Neural cell (in vitro differentiated cells): ENCODE data around the gene ASIC2. TPM values are rescaled to one million over a fixed set of nuclear protein-coding genes. Genes with fewer than 3 reads are reported as not detected.

ENCODE experiments used
- H2AFZ ChIP-seq: fragments of 200-600, 300-800 bp; sonication (generic), shearing (Covaris generic); 2 replicates; pipeline ENCODE4 v1.6.0; 2014; ENCODE audit warnings: low read depth, mild to moderate bottlenecking, antibody characterized with exemption, low read length, moderate library complexity
- H3F3A ChIP-seq: fragments of 200-600 bp; shearing (Covaris generic); 2 replicates; pipeline ENCODE4 v1.6.1; 2016; ENCODE audit warnings: mild to moderate bottlenecking, moderate library complexity, mixed read lengths, antibody characterized with exemption, low read length; ENCODE audit not compliant: insufficient read depth, poor library complexity, severe bottlenecking
- H3K27ac ChIP-seq: fragments of 200-600, 300-800 bp; sonication (generic), shearing (Covaris generic); 2 replicates; pipeline ENCODE4 v1.5.1; 2014; ENCODE audit warnings: mild to moderate bottlenecking, low read length, moderate library complexity
- H3K27me3 ChIP-seq: fragments of 300-800, 200-600 bp; sonication (generic), shearing (Covaris generic); 2 replicates; pipeline ENCODE4 v1.6.0; 2014; ENCODE audit warnings: mild to moderate bottlenecking, low read depth, low read length, moderate library complexity; ENCODE audit not compliant: insufficient read depth
- H3K36me3 ChIP-seq: fragments of 300-800, 200-600 bp; sonication (generic), shearing (Covaris generic); 2 replicates; pipeline ENCODE4 v1.5.1; 2014; ENCODE audit warnings: mild to moderate bottlenecking, antibody characterized with exemption, low read length, moderate library complexity; ENCODE audit not compliant: insufficient read depth
- H3K4me2 ChIP-seq: fragments of 300-800, 200-600 bp; sonication (generic), shearing (Covaris generic); 2 replicates; pipeline ENCODE4 v1.6.0; 2014; ENCODE audit warnings: mild to moderate bottlenecking, low read length
- H3K4me3 ChIP-seq: fragments of 300-800, 200-600 bp; sonication (generic), shearing (Covaris generic); 2 replicates; pipeline ENCODE4 v1.5.1; 2014; ENCODE audit warnings: mild to moderate bottlenecking, low read length, moderate library complexity
- H3K79me2 ChIP-seq: fragments of 200-600 bp; shearing (Covaris generic); replicated peaks from 2 replicates; pipeline ENCODE4 v1.6.0; 2014; ENCODE audit warnings: mild to moderate bottlenecking, low read length, moderate library complexity; ENCODE audit not compliant: insufficient read depth
- H3K9ac ChIP-seq: fragments of 300-800, 200-600 bp; sonication (generic), shearing (Covaris generic); 2 replicates; pipeline ENCODE4 v1.6.1; 2016; ENCODE audit warnings: mild to moderate bottlenecking, low read length, mixed read lengths
- H3K9me2 ChIP-seq: fragments of 200-600 bp; shearing (Covaris generic); 2 replicates; pipeline ENCODE4 v1.6.1; 2016; ENCODE audit warnings: mild to moderate bottlenecking, low read length, mixed read lengths; ENCODE audit not compliant: insufficient read depth
- H3K9me3 ChIP-seq: fragments of 200-600, 300-800 bp; sonication (generic), shearing (Covaris generic); 2 replicates; pipeline ENCODE4 v1.6.1; 2016; ENCODE audit warnings: mild to moderate bottlenecking, mixed run types, low read length, moderate library complexity, mixed read lengths
- H4K20me1 ChIP-seq: fragments of 200-600 bp; shearing (Covaris generic); 2 replicates; pipeline ENCODE4 v1.6.1; 2016; ENCODE audit warnings: mild to moderate bottlenecking, mixed run types; ENCODE audit not compliant: insufficient read depth
- EP300 ChIP-seq: fragments of 450-650 bp; conservative IDR thresholded peaks from 2 replicates; pipeline ENCODE4 v1.6.1; 2014; ENCODE audit warnings: antibody characterized with exemption, mild to moderate bottlenecking, moderate library complexity; ENCODE audit not compliant: poor library complexity, severe bottlenecking
- EZH2 ChIP-seq: fragments of 200-600, 300-800 bp; shearing (Covaris generic), sonication (generic); IDR thresholded peaks from 2 replicates; pipeline ENCODE4 v1.6.1; 2014; ENCODE audit warnings: antibody characterized with exemption, low read length, borderline replicate concordance, mild to moderate bottlenecking; ENCODE audit not compliant: insufficient read depth, poor library complexity, severe bottlenecking
- MXI1 ChIP-seq: fragments of 450-650 bp; conservative IDR thresholded peaks from 2 replicates; pipeline ENCODE4 v1.6.1; 2014; ENCODE audit warnings: antibody characterized with exemption, mild to moderate bottlenecking; ENCODE audit not compliant: poor library complexity, severe bottlenecking
- POLR2AphosphoS5 ChIP-seq: IDR thresholded peaks from 2 replicates; pipeline ENCODE4 v1.6.1; 2012
- RAD21 ChIP-seq: fragments of 450-650 bp; conservative IDR thresholded peaks from 2 replicates; pipeline ENCODE4 v1.6.1; 2014; ENCODE audit warnings: antibody characterized with exemption, mild to moderate bottlenecking, moderate library complexity
- SMC3 ChIP-seq: fragments of 450-650 bp; conservative IDR thresholded peaks from 2 replicates; pipeline ENCODE4 v1.6.1; 2014; ENCODE audit warnings: antibody characterized with exemption, mild to moderate bottlenecking, moderate library complexity; ENCODE audit not compliant: poor library complexity
- TAF1 ChIP-seq: IDR thresholded peaks from 2 replicates; pipeline ENCODE4 v1.6.1; 2012; ENCODE audit warnings: low read depth
- polyA plus RNA-seq: library from polyadenylated mRNA; depleted of rRNA; stranded (reverse); fragments of >200 nt; gene quantifications from 2 replicates; pipeline ENCODE4 v1.2.3, GENCODE V29; 2014
- TF ChIP-seq, protein P1 (sequence below): fragments of 450-650 bp; IDR thresholded peaks from 2 replicates; pipeline ENCODE4 v1.5.1; 2014; ENCODE audit warnings: antibody characterized with exemption, mild to moderate bottlenecking, moderate library complexity; ENCODE audit not compliant: poor library complexity, severe bottlenecking
- TF ChIP-seq, protein P2 (sequence below): IDR thresholded peaks from 2 replicates; pipeline ENCODE4 v1.6.1; 2012; ENCODE audit warnings: borderline replicate concordance

ASIC2 gene
- polyA plus RNA-seq, 1 donor from 2014 or later, result 2.4 TPM

DNA sequence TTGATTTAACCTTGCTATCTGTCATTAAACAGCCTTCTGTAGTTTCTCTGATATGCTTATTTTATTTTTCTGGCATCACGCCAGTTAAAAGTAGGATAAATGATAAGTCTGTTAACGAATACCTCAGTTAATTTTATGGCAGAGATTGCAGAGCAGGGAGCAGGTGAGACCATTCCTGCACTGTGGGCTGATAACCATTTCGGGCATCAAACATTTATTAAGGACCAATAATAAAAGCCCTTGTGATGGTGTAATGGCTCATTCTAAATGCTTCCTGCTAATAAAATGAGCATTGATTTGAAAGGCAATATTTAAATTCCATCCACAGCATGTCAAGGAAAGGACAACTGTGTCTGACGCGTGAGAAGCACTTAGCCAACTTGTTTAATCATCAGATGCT, 94.1 kb downstream of the ASIC2 start:
- H3K36me3 ChIP-seq, result no peaks in the 10 kb centered on the region
- H3K27me3 ChIP-seq, result no peaks in the 10 kb centered on the region
- H2AFZ ChIP-seq, result no peak overlapping the region
- no peaks in the 10 kb centered on the region for H3K79me2 ChIP-seq
- H3K9me3 ChIP-seq, result no peaks in the 10 kb centered on the region
- H3K27ac ChIP-seq, result no peak overlapping the region
- no peak overlapping the region for H3K4me3 ChIP-seq
- H3K9ac ChIP-seq, result no peak overlapping the region
- no peaks in the 10 kb centered on the region for H3K9me2 ChIP-seq
- no peak for TF ChIP-seq POLR2AphosphoS5
- no peak for TF ChIP-seq EZH2
- no peak for TF ChIP-seq RAD21
- no peak for TF ChIP-seq TAF1
- TF ChIP-seq SMC3, result no peak
- TF ChIP-seq EP300, result no peak
- TF ChIP-seq, protein P1, sequence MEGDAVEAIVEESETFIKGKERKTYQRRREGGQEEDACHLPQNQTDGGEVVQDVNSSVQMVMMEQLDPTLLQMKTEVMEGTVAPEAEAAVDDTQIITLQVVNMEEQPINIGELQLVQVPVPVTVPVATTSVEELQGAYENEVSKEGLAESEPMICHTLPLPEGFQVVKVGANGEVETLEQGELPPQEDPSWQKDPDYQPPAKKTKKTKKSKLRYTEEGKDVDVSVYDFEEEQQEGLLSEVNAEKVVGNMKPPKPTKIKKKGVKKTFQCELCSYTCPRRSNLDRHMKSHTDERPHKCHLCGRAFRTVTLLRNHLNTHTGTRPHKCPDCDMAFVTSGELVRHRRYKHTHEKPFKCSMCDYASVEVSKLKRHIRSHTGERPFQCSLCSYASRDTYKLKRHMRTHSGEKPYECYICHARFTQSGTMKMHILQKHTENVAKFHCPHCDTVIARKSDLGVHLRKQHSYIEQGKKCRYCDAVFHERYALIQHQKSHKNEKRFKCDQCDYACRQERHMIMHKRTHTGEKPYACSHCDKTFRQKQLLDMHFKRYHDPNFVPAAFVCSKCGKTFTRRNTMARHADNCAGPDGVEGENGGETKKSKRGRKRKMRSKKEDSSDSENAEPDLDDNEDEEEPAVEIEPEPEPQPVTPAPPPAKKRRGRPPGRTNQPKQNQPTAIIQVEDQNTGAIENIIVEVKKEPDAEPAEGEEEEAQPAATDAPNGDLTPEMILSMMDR, result no peak
- TF ChIP-seq, protein P2, sequence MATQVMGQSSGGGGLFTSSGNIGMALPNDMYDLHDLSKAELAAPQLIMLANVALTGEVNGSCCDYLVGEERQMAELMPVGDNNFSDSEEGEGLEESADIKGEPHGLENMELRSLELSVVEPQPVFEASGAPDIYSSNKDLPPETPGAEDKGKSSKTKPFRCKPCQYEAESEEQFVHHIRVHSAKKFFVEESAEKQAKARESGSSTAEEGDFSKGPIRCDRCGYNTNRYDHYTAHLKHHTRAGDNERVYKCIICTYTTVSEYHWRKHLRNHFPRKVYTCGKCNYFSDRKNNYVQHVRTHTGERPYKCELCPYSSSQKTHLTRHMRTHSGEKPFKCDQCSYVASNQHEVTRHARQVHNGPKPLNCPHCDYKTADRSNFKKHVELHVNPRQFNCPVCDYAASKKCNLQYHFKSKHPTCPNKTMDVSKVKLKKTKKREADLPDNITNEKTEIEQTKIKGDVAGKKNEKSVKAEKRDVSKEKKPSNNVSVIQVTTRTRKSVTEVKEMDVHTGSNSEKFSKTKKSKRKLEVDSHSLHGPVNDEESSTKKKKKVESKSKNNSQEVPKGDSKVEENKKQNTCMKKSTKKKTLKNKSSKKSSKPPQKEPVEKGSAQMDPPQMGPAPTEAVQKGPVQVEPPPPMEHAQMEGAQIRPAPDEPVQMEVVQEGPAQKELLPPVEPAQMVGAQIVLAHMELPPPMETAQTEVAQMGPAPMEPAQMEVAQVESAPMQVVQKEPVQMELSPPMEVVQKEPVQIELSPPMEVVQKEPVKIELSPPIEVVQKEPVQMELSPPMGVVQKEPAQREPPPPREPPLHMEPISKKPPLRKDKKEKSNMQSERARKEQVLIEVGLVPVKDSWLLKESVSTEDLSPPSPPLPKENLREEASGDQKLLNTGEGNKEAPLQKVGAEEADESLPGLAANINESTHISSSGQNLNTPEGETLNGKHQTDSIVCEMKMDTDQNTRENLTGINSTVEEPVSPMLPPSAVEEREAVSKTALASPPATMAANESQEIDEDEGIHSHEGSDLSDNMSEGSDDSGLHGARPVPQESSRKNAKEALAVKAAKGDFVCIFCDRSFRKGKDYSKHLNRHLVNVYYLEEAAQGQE, result no peak
- no peak for TF ChIP-seq MXI1
- H4K20me1 ChIP-seq, result no peaks in the 10 kb centered on the region
- no peaks in the 10 kb centered on the region for H3F3A ChIP-seq
- H3K4me2 ChIP-seq, result no peak overlapping the region

DNA sequence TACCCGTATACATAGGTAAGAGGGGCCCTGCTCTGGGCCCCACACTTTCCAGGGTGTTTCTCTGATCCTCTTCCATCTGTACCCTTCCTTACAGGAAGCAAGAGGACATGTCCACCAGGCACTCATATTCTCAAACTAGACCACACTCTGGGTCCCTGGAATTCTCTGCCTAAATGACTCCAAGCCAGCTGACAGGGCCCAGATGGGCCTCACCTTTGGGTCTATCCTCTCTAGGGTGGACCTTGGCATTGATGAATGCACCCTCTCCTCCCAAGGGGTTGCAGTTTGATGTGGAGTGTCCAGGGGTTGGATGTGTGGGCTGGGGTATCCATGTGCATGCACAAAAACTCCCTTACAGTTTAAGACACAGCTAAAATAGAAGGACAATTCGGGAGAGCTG, 95.8 kb downstream of the ASIC2 start:
- Histone ChIP-seq H3K9me3 (no peaks in the 10 kb centered on the region), H3K4me3 (no peak overlapping the region), H3K9me2 (no peaks in the 10 kb centered on the region), H3K79me2 (no peaks in the 10 kb centered on the region), H3K36me3 (no peaks in the 10 kb centered on the region), H3K27me3 (no peaks in the 10 kb centered on the region), H3K27ac (no peak overlapping the region), H3K9ac (no peak overlapping the region), H4K20me1 (no peaks in the 10 kb centered on the region), H2AFZ (no peak overlapping the region), H3F3A (no peaks in the 10 kb centered on the region), H3K4me2 (no peak overlapping the region)
- TF ChIP-seq RAD21 (no peak), EP300 (no peak), POLR2AphosphoS5 (no peak), TAF1 (no peak), MXI1 (no peak), SMC3 (no peak), EZH2 (no peak)
- TF ChIP-seq, protein P2, result no peak
- TF ChIP-seq, protein P1, result no peak
